OCI-LY3 (cell line): ENCODE results near the gene NUDT7.

ENCODE experiments used
- H2AFZ ChIP-seq: fragments of 200-600, 300-600 bp; shearing (Covaris generic); 2 replicates; pipeline ENCODE4 v1.6.0; 2014; ENCODE audit warnings: antibody characterized with exemption, low read depth, low read length
- H3K27ac ChIP-seq: fragments of 200-600, 300-600 bp; sonication (generic); 2 replicates; pipeline ENCODE4 v1.5.1; 2014; ENCODE audit warnings: mild to moderate bottlenecking, low read length, moderate library complexity, mixed read lengths
- H3K27me3 ChIP-seq: fragments of 200-600, 300-600 bp; sonication (generic); 2 replicates; pipeline ENCODE4 v1.6.1; 2014; ENCODE audit warnings: low read depth, low read length, mixed read lengths
- H3K36me3 ChIP-seq: fragments of 200-600, 300-600 bp; sonication (generic); replicated peaks from 2 replicates; pipeline ENCODE3; 2014; ENCODE audit warnings: low read depth, low read length, mixed read lengths
- H3K4me1 ChIP-seq: fragments of 300-600, 200-600 bp; sonication (generic); 2 replicates; pipeline ENCODE4 v1.6.1; 2014; ENCODE audit warnings: low read length, mixed read lengths
- H3K4me2 ChIP-seq: fragments of 200-600, 300-600 bp; sonication (generic); 2 replicates; pipeline ENCODE4 v1.6.1; 2014; ENCODE audit warnings: low read length, mixed read lengths
- H3K4me3 ChIP-seq: fragments of 300-600, 200-600 bp; sonication (generic); 2 replicates; pipeline ENCODE4 v1.5.1; 2014; ENCODE audit warnings: antibody characterized with exemption, mild to moderate bottlenecking, low read length, moderate library complexity
- H3K79me2 ChIP-seq: fragments of 300-600, 200-600 bp; shearing (Covaris generic); 2 replicates; pipeline ENCODE4 v1.6.1; 2014; ENCODE audit warnings: mild to moderate bottlenecking, low read length, mixed read lengths
- H3K9ac ChIP-seq: fragments of 300-600, 200-600 bp; shearing (Covaris generic); 2 replicates; pipeline ENCODE4 v1.6.0; 2014; ENCODE audit warnings: mild to moderate bottlenecking, low read length, moderate library complexity
- H3K9me3 ChIP-seq: fragments of 200-600, 300-600 bp; shearing (Covaris generic); 2 replicates; pipeline ENCODE4 v1.6.1; 2014; ENCODE audit warnings: low read length, mixed read lengths; ENCODE audit not compliant: insufficient read depth
- H4K20me1 ChIP-seq: fragments of 200-600, 300-600 bp; sonication (generic); 2 replicates; pipeline ENCODE4 v1.6.1; 2016; ENCODE audit warnings: low read length, mixed read lengths; ENCODE audit not compliant: insufficient read depth
- CTCF ChIP-seq: fragments of 200-600, 300-600 bp; sonication (generic); IDR thresholded peaks from 2 replicates; pipeline ENCODE4 v1.5.1; 2014; ENCODE audit warnings: antibody characterized with exemption, low read length, low read depth
- EZH2phosphoT487 ChIP-seq: fragments of 200-600 bp; shearing (Covaris generic); IDR thresholded peaks from 2 replicates; pipeline ENCODE4 v1.6.1; 2018; ENCODE audit warnings: antibody characterized with exemption, mixed run types, low read depth

The NUDT7 gene

GRCh38 chr16:77732241-77732946, 10.1 kb downstream of the NUDT7 start:
- no peaks in the 10 kb centered on the region for H3K36me3 ChIP-seq
- no peak overlapping the region for H3K4me2 ChIP-seq
- H3K79me2 ChIP-seq, result no peaks in the 10 kb centered on the region
- H3K4me3 ChIP-seq, result no peak overlapping the region
- no peak overlapping the region for H3K9ac ChIP-seq
- no peak overlapping the region for H3K27ac ChIP-seq
- no peaks in the 10 kb centered on the region for H3K4me1 ChIP-seq
- H3K27me3 ChIP-seq, result no peaks in the 10 kb centered on the region
- TF ChIP-seq EZH2phosphoT487 (no peak), CTCF (no peak)
- H2AFZ ChIP-seq, result no peak overlapping the region
- no peaks in the 10 kb centered on the region for H3K9me3 ChIP-seq
- no peaks in the 10 kb centered on the region for H4K20me1 ChIP-seq

- TF ChIP-seq CTCF, result no peak
- no peak for TF ChIP-seq EZH2phosphoT487
Observed at GRCh38 chr16:77736879-77737278, 14.6 kb downstream of the NUDT7 start.

GRCh38 chr16:77738706-77739558, 16.6 kb downstream of the NUDT7 start:
- TF ChIP-seq CTCF, result no peak
- no peak for TF ChIP-seq EZH2phosphoT487
- H3K9me3 ChIP-seq, result no peaks in the 10 kb centered on the region
- no peak overlapping the region for H2AFZ ChIP-seq
- no peak overlapping the region for H3K4me3 ChIP-seq
- H3K4me1 ChIP-seq, result no peaks in the 10 kb centered on the region
- H3K27ac ChIP-seq, result no peak overlapping the region
- no peak overlapping the region for H3K4me2 ChIP-seq
- H3K79me2 ChIP-seq, result no peaks in the 10 kb centered on the region
- no peaks in the 10 kb centered on the region for H4K20me1 ChIP-seq
- H3K36me3 ChIP-seq, result no peaks in the 10 kb centered on the region
- H3K27me3 ChIP-seq, result no peaks in the 10 kb centered on the region
- no peak overlapping the region for H3K9ac ChIP-seq

More at GRCh38 chr16:77736879-77737278, 14.6 kb downstream of the NUDT7 start:
- H3K4me2 ChIP-seq, result no peak overlapping the region
- no peaks in the 10 kb centered on the region for H3K27me3 ChIP-seq
- H4K20me1 ChIP-seq, result no peaks in the 10 kb centered on the region
- H3K4me1 ChIP-seq, result no peaks in the 10 kb centered on the region
- H3K9me3 ChIP-seq, result no peaks in the 10 kb centered on the region
- H3K27ac ChIP-seq, result no peak overlapping the region
- H3K4me3 ChIP-seq, result no peak overlapping the region
- no peaks in the 10 kb centered on the region for H3K36me3 ChIP-seq
- H3K79me2 ChIP-seq, result no peaks in the 10 kb centered on the region
- no peak overlapping the region for H2AFZ ChIP-seq
- H3K9ac ChIP-seq, result no peak overlapping the region

GRCh38 chr16:77739559-77739892, 17.2 kb downstream of the NUDT7 start:
- H3K4me3 ChIP-seq, result no peak overlapping the region
- no peak overlapping the region for H3K27ac ChIP-seq
- no peak overlapping the region for H2AFZ ChIP-seq
- H3K9ac ChIP-seq, result no peak overlapping the region
- no peaks in the 10 kb centered on the region for H3K79me2 ChIP-seq
- H3K36me3 ChIP-seq, result no peaks in the 10 kb centered on the region
- no peaks in the 10 kb centered on the region for H3K4me1 ChIP-seq
- no peaks in the 10 kb centered on the region for H4K20me1 ChIP-seq
- no peaks in the 10 kb centered on the region for H3K9me3 ChIP-seq
- H3K27me3 ChIP-seq, result no peaks in the 10 kb centered on the region
- H3K4me2 ChIP-seq, result no peak overlapping the region
- no peak for TF ChIP-seq CTCF
- no peak for TF ChIP-seq EZH2phosphoT487
